ENCODE measurements around the gene SIM1.
"Not testable (repeated sequence)": the region's sequence is repeated elsewhere in the genome, so short reads cannot be mapped to it uniquely, and the experiment has no call there.

The SIM1 gene

GRCh38 chr6:100417036-100417435, 47.7 kb downstream of the SIM1 start:
- no peak for DNase-seq

DNA sequence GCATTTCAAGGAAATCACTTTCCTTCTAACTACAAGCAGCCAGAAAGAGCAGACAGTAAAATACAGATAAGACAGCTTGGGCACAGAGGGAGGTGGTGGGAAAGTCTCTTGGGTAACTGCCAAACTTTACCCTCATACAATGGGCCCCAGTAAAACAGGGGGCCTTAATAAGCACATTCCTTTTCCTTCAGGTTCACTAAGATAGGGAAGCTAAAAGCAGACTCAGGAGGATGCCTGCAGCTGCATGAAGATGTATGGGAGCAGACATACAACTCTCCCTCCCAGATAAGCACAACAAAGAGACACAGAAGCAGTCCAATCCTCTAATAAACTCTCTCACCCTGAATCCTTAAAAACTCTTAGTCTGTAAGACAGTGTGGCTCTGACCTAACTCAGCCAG, 49.0 kb downstream of the SIM1 start:
- DNase-seq, result no peak

DNA sequence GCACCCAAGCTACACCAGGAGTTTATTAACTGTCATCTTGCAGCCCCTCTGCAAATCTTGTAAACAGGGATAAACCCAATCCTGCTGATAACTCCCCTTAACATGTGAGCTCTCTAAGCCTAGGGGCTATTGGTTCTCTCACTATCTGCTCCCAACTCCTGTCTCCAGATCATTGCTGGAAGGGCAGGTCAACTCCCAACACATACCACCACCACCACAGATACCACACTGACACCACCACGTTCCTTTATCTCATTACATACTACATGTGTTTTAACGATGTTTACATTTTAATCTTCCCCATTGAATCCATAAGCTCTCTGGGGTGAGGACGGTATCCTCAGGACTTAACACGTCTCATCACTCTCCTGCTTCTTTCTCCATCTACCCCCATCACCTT, 51.8 kb downstream of the SIM1 start:
- DNase-seq, result no peak

GRCh38 chr6:100404051-100404450, 60.7 kb downstream of the SIM1 start:
- no peak for DNase-seq

- DNase-seq, result no peak
These were observed 71.2 kb downstream of the SIM1 start for GRCh38 chr6:100393493-100393892.

- no peak for DNase-seq
These were observed 72.3 kb downstream of the SIM1 start for GRCh38 chr6:100392423-100392822.

- no peak for DNase-seq
These were observed 75.7 kb downstream of the SIM1 start for GRCh38 chr6:100388868-100389519.

DNA sequence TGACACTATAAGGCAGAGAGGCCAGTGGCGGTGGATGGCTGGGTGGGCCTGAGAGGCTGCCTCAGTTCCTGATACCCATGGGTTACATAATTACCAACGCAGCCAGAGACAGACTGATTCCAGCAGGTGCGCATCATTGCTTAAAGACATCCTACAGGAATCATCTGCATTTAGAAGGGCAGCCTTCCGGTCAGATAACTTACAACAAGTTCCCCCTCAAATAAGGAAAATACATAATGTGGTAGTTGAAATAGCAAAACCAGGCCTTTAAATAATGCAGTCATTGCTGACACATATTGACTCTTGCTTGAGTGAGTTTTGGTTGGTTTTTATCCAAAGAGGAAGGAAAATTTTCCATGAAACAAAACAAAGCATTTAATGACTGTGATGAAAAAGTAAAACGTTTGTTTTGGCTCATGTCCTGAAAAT, 81.9 kb downstream of the SIM1 start:
- DNase-seq, result no peak

GRCh38 chr6:100382031-100382430, 82.7 kb downstream of the SIM1 start:
- DNase-seq, result no peak

DNA sequence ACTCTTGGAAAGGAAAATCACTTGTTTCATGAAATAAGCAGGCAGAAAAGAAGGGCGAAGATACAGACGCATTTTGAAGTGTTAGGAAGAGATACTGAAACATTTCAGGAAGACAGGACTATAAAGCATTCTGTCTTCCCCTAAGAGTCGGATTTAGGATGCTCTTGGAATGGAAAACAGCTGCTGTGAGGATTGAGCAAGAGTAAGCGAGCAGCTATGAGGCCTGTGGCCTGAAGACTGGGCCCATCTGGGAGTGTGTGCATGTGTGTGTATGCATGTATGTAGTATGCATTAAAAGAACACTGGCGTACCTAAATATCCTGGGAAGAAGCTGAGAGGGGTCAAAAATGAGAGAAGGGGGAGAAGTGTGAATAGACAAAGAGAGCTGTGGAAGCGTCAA, 83.6 kb downstream of the SIM1 start:
- DNase-seq, result no peak

GRCh38 chr6:100379386-100379785, 85.3 kb downstream of the SIM1 start:
- no peak for DNase-seq

GRCh38 chr6:100378576-100378975, 86.1 kb downstream of the SIM1 start:
- DNase-seq, result no peak

DNA sequence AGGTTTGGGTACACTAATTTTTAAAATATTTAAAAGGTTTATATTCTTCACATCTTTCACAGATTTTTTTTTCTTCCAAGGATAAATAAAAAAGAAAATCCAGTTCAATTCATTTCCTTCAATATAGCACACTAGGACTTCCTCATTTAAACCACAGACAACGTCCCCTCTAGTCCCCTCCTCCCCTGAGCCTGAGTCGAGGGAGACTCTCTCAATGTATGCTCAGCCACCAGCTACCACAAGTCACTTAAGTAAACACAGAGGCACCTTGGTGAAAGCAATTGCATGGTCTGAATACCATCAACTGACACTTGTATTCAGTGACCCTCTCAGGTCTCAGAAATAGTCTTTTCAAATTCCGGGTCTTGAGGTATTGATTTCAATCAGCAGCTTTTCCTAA, 88.6 kb downstream of the SIM1 start:
- no peak for DNase-seq

DNA sequence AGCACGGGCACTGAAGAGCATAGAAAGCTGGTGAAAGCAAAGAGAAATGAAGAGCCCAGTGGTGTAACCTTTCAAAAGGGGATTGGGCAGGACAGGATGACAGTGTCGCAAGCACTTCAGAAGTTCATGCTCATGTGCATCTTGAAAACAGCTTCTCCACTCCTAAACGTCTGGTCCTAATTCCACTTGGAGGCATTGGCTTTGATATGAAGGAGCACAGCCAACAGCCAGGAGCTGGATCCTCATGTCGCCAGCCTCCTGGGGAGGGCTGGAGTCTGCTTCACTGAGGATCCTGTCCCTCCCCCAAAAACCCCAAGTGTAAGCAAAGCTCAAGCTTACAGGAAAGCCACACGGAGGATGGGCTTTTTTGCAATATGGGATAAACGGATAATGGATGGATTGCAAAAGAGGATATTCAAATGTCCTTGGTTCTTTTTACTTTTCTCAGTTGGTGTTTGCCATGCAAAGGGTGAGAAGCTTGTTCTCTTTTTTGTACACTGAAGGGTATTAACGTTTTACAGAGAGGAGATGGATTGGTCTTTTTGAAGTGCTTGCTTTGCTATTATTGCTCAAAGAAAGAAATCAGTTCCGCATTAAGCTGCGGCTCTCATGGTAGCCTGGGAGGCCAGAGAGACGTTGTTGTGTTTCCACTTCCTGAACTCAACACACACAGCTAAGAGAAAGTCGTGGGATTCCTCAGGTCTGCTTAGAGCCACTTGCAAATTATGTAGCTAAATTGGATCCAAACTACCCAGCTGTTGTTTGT, 92.2 kb downstream of the SIM1 start:
- DNase-seq, result no peak

GRCh38 chr6:100371591-100371990, 93.1 kb downstream of the SIM1 start:
- DNase-seq, result no peak

- no peak for DNase-seq
These were observed 94.5 kb downstream of the SIM1 start for GRCh38 chr6:100370265-100370664.

- DNase-seq, result no peak
These were observed 98.3 kb downstream of the SIM1 start for GRCh38 chr6:100366419-100366818.

- DNase-seq, result no peak
These were observed 101.1 kb downstream of the SIM1 start for GRCh38 chr6:100363651-100364050.

DNA sequence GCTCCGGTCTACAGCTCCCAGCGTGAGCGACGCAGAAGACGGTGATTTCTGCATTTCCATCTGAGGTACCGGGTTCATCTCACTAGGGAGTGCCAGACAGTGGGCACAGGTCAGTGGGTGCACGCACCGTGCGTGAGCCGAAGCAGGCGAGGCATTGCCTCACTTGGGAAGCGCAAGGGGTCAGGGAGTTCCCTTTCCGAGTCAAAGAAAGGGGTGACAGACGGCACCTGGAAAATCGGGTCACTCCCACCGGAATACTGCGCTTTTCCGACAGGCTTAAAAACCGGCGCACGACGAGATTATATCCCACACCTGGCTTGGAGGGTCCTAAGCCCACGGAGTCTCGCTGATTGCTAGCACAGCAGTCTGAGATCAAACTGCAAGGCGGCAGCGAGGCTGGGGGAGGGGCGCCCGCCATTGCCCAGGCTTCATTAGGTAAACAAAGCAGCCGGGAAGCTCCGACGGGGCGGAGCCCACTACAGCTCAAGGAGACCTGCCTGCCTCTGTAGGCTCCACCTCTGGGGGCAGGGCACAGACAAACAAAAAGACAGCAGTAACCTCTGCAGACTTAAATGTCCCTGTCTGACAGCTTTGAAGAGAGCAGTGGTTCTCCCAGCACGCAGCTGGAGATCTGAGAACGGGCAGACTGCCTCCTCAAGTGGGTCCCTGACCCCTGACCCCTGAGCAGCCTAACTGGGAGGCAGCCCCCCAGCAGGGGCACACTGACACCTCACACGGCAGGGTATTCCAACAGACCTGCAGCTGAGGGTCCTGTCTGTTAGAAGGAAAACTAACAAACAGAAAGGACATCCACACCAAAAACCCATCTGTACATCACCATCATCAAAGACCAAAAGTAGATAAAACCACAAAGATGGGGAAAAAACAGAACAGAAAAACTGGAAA, 109.7 kb downstream of the SIM1 start:
- DNase-seq, result not testable (repeated sequence)

DNA sequence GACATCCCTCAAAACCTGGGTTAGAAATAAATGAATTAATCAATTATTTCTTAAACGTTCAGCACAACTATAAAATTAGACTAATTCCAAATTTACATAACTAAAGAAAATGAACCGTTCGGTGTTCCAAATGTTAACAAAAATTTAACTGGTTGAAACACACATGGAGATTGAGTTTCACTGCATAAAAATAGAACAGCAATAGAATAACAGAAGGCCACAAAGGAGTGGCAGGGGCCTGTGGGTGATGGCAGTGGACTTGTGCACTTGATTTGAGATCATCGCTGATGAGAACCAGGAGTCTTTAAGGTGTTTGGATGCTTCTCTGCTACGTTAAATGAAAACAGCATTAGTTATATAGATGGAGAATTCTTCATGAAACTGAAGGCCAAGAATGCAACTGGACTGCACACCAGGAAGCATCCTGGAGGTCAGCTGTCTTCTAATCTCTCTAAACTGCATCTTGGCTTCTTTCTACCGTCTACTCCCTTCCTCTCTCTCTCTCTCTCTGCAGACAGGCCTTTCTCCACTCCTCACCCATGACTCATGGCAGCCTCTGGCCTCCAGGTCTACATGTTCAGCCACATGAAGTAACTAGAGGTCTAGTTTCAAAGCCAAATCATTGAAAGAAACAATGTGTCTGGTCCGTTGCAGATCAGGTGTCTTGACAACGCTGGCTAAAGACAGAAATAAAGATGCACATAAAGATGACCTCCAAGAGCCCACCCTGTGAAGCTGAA, 111.3 kb downstream of the SIM1 start:
- DNase-seq, result no peak

- no peak for DNase-seq
These were observed 114.6 kb downstream of the SIM1 start for GRCh38 chr6:100350139-100350538.

DNA sequence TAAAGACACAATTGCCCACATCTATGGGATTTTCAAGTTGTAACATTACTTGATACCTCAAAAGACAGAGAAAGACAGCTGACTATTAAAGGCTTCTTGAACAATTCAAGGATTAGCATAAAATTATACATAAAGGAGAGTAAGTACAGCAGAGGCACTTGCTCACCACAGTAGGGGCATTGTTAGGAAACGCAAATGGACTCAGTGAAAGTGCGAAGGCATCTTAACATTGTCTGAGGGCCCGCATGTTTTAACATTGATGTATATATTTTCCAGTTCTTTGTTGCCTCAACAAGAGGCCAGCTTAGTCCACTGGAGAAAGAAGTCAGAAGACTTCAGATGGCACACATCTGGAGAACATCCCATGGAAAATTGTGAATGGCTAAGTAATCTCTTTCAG, 115.4 kb downstream of the SIM1 start:
- DNase-seq, result no peak
